Activated naive CD8-positive, alpha-beta T cell treated with anti-CD3 and anti-CD28 coated beads for 36 hours (primary cell): ENCODE results near the gene DELE1. TPM values are rescaled to one million over a fixed set of nuclear protein-coding genes. Genes with fewer than 3 reads are reported as not detected.
"Not testable (repeated sequence)": the region's sequence is repeated elsewhere in the genome, so short reads cannot be mapped to it uniquely, and the experiment has no call there.

ENCODE experiments used
- DNase-seq: peaks from one replicate; pipeline ENCODE4 v3.0.0; 2021
- H3K27ac Mint-ChIP-seq: one replicate; pipeline ENCODE4 v1.8.0; 2022; ENCODE audit warnings: mild to moderate bottlenecking, moderate library complexity, mixed read lengths
- H3K27me3 Mint-ChIP-seq: one replicate; pipeline ENCODE4 v1.8.0; 2022; ENCODE audit warnings: mild to moderate bottlenecking, mixed read lengths
- H3K36me3 Mint-ChIP-seq: one replicate; pipeline ENCODE4 v1.8.0; 2021; ENCODE audit warnings: mild to moderate bottlenecking, mixed read lengths
- H3K4me1 Mint-ChIP-seq: one replicate; pipeline ENCODE4 v1.8.0; 2021; ENCODE audit warnings: mixed read lengths
- H3K4me3 Mint-ChIP-seq: one replicate; pipeline ENCODE4 v1.8.0; 2022; ENCODE audit warnings: mild to moderate bottlenecking, moderate library complexity, mixed read lengths
- H3K9me3 Mint-ChIP-seq: one replicate; pipeline ENCODE4 v1.8.0; 2022; ENCODE audit warnings: mixed read lengths
- total RNA-seq, 2 experiments: library from RNA; stranded (reverse); gene quantifications; one replicate each; pipeline ENCODE4 v1.2.3, GENCODE V29; 2021

The DELE1 gene
- total RNA-seq, 2 experiments from 2014 or later, result 46.4 to 51.6 TPM

GRCh38 chr5:141908796-141909195 is 14.9 kb upstream of the DELE1 start:
- peaks cover 22% of the 10 kb centered on the region for H3K27me3 Mint-ChIP-seq
- H3K27ac Mint-ChIP-seq, result no peak overlapping the region

GRCh38 chr5:141909212-141909611 is 14.5 kb upstream of the DELE1 start:
- DNase-seq, result no peak
- peaks cover 7% of the 10 kb centered on the region for H3K4me1 Mint-ChIP-seq
- H3K4me3 Mint-ChIP-seq, result no peak overlapping the region
- no peaks in the 10 kb centered on the region for H3K36me3 Mint-ChIP-seq
- H3K9me3 Mint-ChIP-seq, result no peaks in the 10 kb centered on the region
- no peak overlapping the region for H3K27ac Mint-ChIP-seq
- H3K27me3 Mint-ChIP-seq, result peaks cover 23% of the 10 kb centered on the region

More at GRCh38 chr5:141908796-141909195, 14.9 kb upstream of the DELE1 start:
- H3K4me3 Mint-ChIP-seq, result no peak overlapping the region
- no peaks in the 10 kb centered on the region for H3K36me3 Mint-ChIP-seq
- peaks cover 6% of the 10 kb centered on the region for H3K4me1 Mint-ChIP-seq
- no peaks in the 10 kb centered on the region for H3K9me3 Mint-ChIP-seq
- no peak for DNase-seq

- H3K27ac Mint-ChIP-seq, result no peak overlapping the region
- no peaks in the 10 kb centered on the region for H3K9me3 Mint-ChIP-seq
- DNase-seq, result no peak
- no peaks in the 10 kb centered on the region for H3K36me3 Mint-ChIP-seq
- peaks cover 9% of the 10 kb centered on the region for H3K4me1 Mint-ChIP-seq
- no peak overlapping the region for H3K4me3 Mint-ChIP-seq
- H3K27me3 Mint-ChIP-seq, result peaks cover 29% of the 10 kb centered on the region
Measured at GRCh38 chr5:141910271-141910673, 13.4 kb upstream of the DELE1 start.

- H3K27me3 Mint-ChIP-seq, result peaks cover 37% of the 10 kb centered on the region
- peak overlapping the region; percentile 45 for H3K4me3 Mint-ChIP-seq
- H3K27ac Mint-ChIP-seq, result no peak overlapping the region
- peaks cover 9% of the 10 kb centered on the region for H3K4me1 Mint-ChIP-seq
- no peaks in the 10 kb centered on the region for H3K36me3 Mint-ChIP-seq
- DNase-seq, result no peak
- no peaks in the 10 kb centered on the region for H3K9me3 Mint-ChIP-seq
Measured at GRCh38 chr5:141913560-141914198, 10.0 kb upstream of the DELE1 start.

GRCh38 chr5:141914199-141914743 is 9.4 kb upstream of the DELE1 start:
- H3K4me1 Mint-ChIP-seq, result peaks cover 8% of the 10 kb centered on the region
- peaks cover 34% of the 10 kb centered on the region for H3K27me3 Mint-ChIP-seq
- no peak overlapping the region for H3K27ac Mint-ChIP-seq
- H3K4me3 Mint-ChIP-seq, result peak overlapping the region; percentile 44
- no peaks in the 10 kb centered on the region for H3K36me3 Mint-ChIP-seq
- peak; percentile 48 for DNase-seq
- no peaks in the 10 kb centered on the region for H3K9me3 Mint-ChIP-seq

- Mint-ChIP-seq H3K9me3 (no peaks in the 10 kb centered on the region), H3K4me3 (peak overlapping the region; percentile 33), H3K27ac (no peak overlapping the region)
Measured at GRCh38 chr5:141914797-141915196, 8.9 kb upstream of the DELE1 start.

GRCh38 chr5:141915881-141916336 is 7.8 kb upstream of the DELE1 start:
- DNase-seq, result no peak
- peaks cover 8% of the 10 kb centered on the region for H3K4me1 Mint-ChIP-seq
- peaks cover 34% of the 10 kb centered on the region for H3K27me3 Mint-ChIP-seq
- H3K4me3 Mint-ChIP-seq, result no peak overlapping the region
- no peaks in the 10 kb centered on the region for H3K9me3 Mint-ChIP-seq
- H3K36me3 Mint-ChIP-seq, result no peaks in the 10 kb centered on the region
- no peak overlapping the region for H3K27ac Mint-ChIP-seq

More at GRCh38 chr5:141914797-141915196, 8.9 kb upstream of the DELE1 start:
- Mint-ChIP-seq H3K36me3 (no peaks in the 10 kb centered on the region), H3K27me3 (peaks cover 34% of the 10 kb centered on the region), H3K4me1 (peaks cover 8% of the 10 kb centered on the region)
- DNase-seq, result no peak

- no peak for DNase-seq
- Mint-ChIP-seq H3K4me1 (peaks cover 8% of the 10 kb centered on the region), H3K27me3 (peaks cover 34% of the 10 kb centered on the region), H3K36me3 (no peaks in the 10 kb centered on the region), H3K27ac (no peak overlapping the region), H3K4me3 (no peak overlapping the region), H3K9me3 (no peaks in the 10 kb centered on the region)
Measured at GRCh38 chr5:141916522-141916921, 7.1 kb upstream of the DELE1 start.

- peaks cover 8% of the 10 kb centered on the region for H3K4me1 Mint-ChIP-seq
- H3K4me3 Mint-ChIP-seq, result no peak overlapping the region
- H3K27me3 Mint-ChIP-seq, result peaks cover 26% of the 10 kb centered on the region
- no peak overlapping the region for H3K27ac Mint-ChIP-seq
- no peaks in the 10 kb centered on the region for H3K9me3 Mint-ChIP-seq
- no peak for DNase-seq
- no peaks in the 10 kb centered on the region for H3K36me3 Mint-ChIP-seq
Measured at GRCh38 chr5:141917760-141918159, 5.9 kb upstream of the DELE1 start.

GRCh38 chr5:141919218-141920119 is 4.2 kb upstream of the DELE1 start:
- H3K9me3 Mint-ChIP-seq, result no peaks in the 10 kb centered on the region
- no peak overlapping the region for H3K4me3 Mint-ChIP-seq
- H3K27me3 Mint-ChIP-seq, result peaks cover 14% of the 10 kb centered on the region
- H3K36me3 Mint-ChIP-seq, result peaks cover 3% of the 10 kb centered on the region
- H3K4me1 Mint-ChIP-seq, result peaks cover 6% of the 10 kb centered on the region
- H3K27ac Mint-ChIP-seq, result no peak overlapping the region
- DNase-seq, result no peak

GRCh38 chr5:141920771-141921170 is 2.9 kb upstream of the DELE1 start:
- no peak for DNase-seq
- peaks cover 10% of the 10 kb centered on the region for H3K36me3 Mint-ChIP-seq
- H3K27ac Mint-ChIP-seq, result no peak overlapping the region
- H3K27me3 Mint-ChIP-seq, result peaks cover 7% of the 10 kb centered on the region
- H3K4me1 Mint-ChIP-seq, result peaks cover 10% of the 10 kb centered on the region
- no peaks in the 10 kb centered on the region for H3K9me3 Mint-ChIP-seq
- H3K4me3 Mint-ChIP-seq, result no peak overlapping the region

GRCh38 chr5:141922827-141923447 is 734 bp upstream of the DELE1 start:
- Mint-ChIP-seq H3K36me3 (peaks cover 21% of the 10 kb centered on the region), H3K4me3 (peak overlapping the region; percentile 88), H3K4me1 (peaks cover 19% of the 10 kb centered on the region), H3K27ac (peak overlapping the region; percentile 86)
- DNase-seq, H3K27me3 Mint-ChIP-seq, H3K9me3 Mint-ChIP-seq: not testable (repeated sequence)

GRCh38 chr5:141926434-141926833 is 2.8 kb downstream of the DELE1 start:
- no peak overlapping the region for H3K4me3 Mint-ChIP-seq

GRCh38 chr5:141928051-141928450 is 4.4 kb downstream of the DELE1 start:
- H3K4me3 Mint-ChIP-seq, result no peak overlapping the region
- peaks cover 34% of the 10 kb centered on the region for H3K36me3 Mint-ChIP-seq
- H3K4me1 Mint-ChIP-seq, result peaks cover 17% of the 10 kb centered on the region
- H3K27ac Mint-ChIP-seq, result no peak overlapping the region
- no peaks in the 10 kb centered on the region for H3K27me3 Mint-ChIP-seq
- H3K9me3 Mint-ChIP-seq, result no peaks in the 10 kb centered on the region
- no peak for DNase-seq

More at GRCh38 chr5:141926434-141926833, 2.8 kb downstream of the DELE1 start:
- peaks cover 31% of the 10 kb centered on the region for H3K36me3 Mint-ChIP-seq
- H3K27ac Mint-ChIP-seq, result peak overlapping the region; percentile 11
- no peaks in the 10 kb centered on the region for H3K9me3 Mint-ChIP-seq
- H3K27me3 Mint-ChIP-seq, result no peaks in the 10 kb centered on the region
- H3K4me1 Mint-ChIP-seq, result peaks cover 20% of the 10 kb centered on the region
- DNase-seq, result no peak
